Esophagus squamous epithelium (tissue), 5 donors: ENCODE measurements around the gene RNF208. TPM values are rescaled to one million over a fixed set of nuclear protein-coding genes. Genes with fewer than 3 reads are reported as not detected.

ENCODE experiments used
- DNase-seq: peaks from one replicate; lab custom pipeline; 2025; lab: John Stamatoyannopoulos, UW
- H3K27ac ChIP-seq, 4 donors: fragments of 200-600 bp; sonication (generic); one replicate each; pipeline ENCODE4 v1.5.1; 2016 to 2019; ENCODE audit warnings: mild to moderate bottlenecking in 1 of 4
- H3K27me3 ChIP-seq, 4 donors: fragments of 200-600 bp; sonication (generic); 1 replicate in 3 of 4; 2 replicates in 1 of 4; pipeline versions ENCODE4 v1.5.1 to v1.6.0; 2017 to 2021; ENCODE audit warnings: antibody characterized with exemption in 1 of 4
- H3K36me3 ChIP-seq, 3 donors: fragments of 200-600 bp; sonication (generic); one replicate each; pipeline ENCODE4 v1.5.1; 2016 to 2019
- H3K4me1 ChIP-seq, 3 donors: fragments of 200-600 bp; sonication (generic); one replicate each; pipeline ENCODE4 v1.5.1; 2017 to 2019
- H3K4me3 ChIP-seq, 4 donors: fragments of 200-600 bp; sonication (generic); 1 replicate in 3 of 4; 2 replicates in 1 of 4; pipeline ENCODE4 v1.5.1; 2016 to 2019; ENCODE audit warnings: mild to moderate bottlenecking in 2 of 4, moderate library complexity in 1 of 4
- H3K9me3 ChIP-seq, 3 donors: fragments of 200-600 bp; sonication (generic); one replicate each; pipeline ENCODE4 v1.5.1; 2016 to 2019
- CTCF ChIP-seq, 6 experiments: fragments of 450-650 bp in 4 of 6; fragments of 200-600 bp in 2 of 6; sonication (generic) in 2 of 6; IDR thresholded peaks; one replicate each; pipeline ENCODE4 v1.5.1; 2016 to 2019; ENCODE audit warnings: antibody characterized with exemption in 6 of 6, mild to moderate bottlenecking in 4 of 6, moderate library complexity in 4 of 6
- POLR2A ChIP-seq, 4 donors: fragments of 450-650 bp; IDR thresholded peaks; one replicate each; pipeline ENCODE4 v1.6.1; 2017; ENCODE audit warnings: antibody characterized with exemption in 4 of 4, mild to moderate bottlenecking in 4 of 4, moderate library complexity in 3 of 4
- WGBS, 2 donors: methylation state at CpG; one replicate each; pipeline ENCODE4 v1.1.5; 2018; 5-methylcytosine and 5-hydroxymethylcytosine counted together
- intact Hi-C: fragments of 100-400 bp; cut with DNase I; formaldehyde crosslinking; loops from one replicate; pipeline ENCODE4 v1.15.0; 2022
- total RNA-seq, 4 donors: library from RNA; depleted of rRNA; stranded (reverse); fragments of >200 nt; gene quantifications; one replicate each; pipeline ENCODE4 v1.1.0, GENCODE V29; 2016
- donor health status: DM: yes; HTN: yes; CAD: no.

RNF208 gene
- total RNA-seq, 4 donors from 2014 or later = 2.3 to 3.2 (median 2.5) TPM

- intact Hi-C loops = no loop called here
- peak overlapping the region in 3 of 4 donors; percentile 72 to 82 (median 72) for H3K4me3 ChIP-seq
- H3K36me3 ChIP-seq = peaks cover 0 to 4% (median 0%) of the 10 kb centered on the region in 3 donors
- TF ChIP-seq POLR2A (IDR thresholded peaks at IDR 0.05) (no peak), CTCF (IDR thresholded peaks at IDR 0.05) (no peak)
- no peak for DNase-seq
- H3K4me1 ChIP-seq = peaks cover 67 to 91% (median 69%) of the 10 kb centered on the region in 3 donors
- peak overlapping the region in 2 of 4 donors; percentile 70 to 94 for H3K27ac ChIP-seq
- H3K27me3 ChIP-seq = no peaks in the 10 kb centered on the region
- WGBS, 2 donors = 46% methylated on average over 3 of the region's 19 CpGs; no CpG with 5 or more reads in 1 of the 2 donors
- no peaks in the 10 kb centered on the region for H3K9me3 ChIP-seq
Observed at GRCh38 chr9:137198051-137198901, 23.8 kb downstream of the RNF208 start.

GRCh38 chr9:137195525-137196220 lies 26.4 kb downstream of the RNF208 start:
- Histone ChIP-seq H3K36me3 (peaks cover 3 to 30% (median 8%) of the 10 kb centered on the region in 3 donors), H3K4me1 (peaks cover 56 to 83% (median 58%) of the 10 kb centered on the region in 3 donors), H3K27ac (peak overlapping the region; percentile 58 to 87 (median 80)), H3K9me3 (no peaks in the 10 kb centered on the region), H3K4me3 (peak overlapping the region; percentile 6 to 44 (median 27)), H3K27me3 (no peaks in the 10 kb centered on the region)
- intact Hi-C loops = no loop called here
- no peak for TF ChIP-seq POLR2A (IDR thresholded peaks at IDR 0.05)
- no peak for TF ChIP-seq CTCF (IDR thresholded peaks at IDR 0.05)
- no peak for DNase-seq
- 48% methylated on average over 14 to 15 of the region's 21 CpGs for WGBS, 2 donors

- no peaks in the 10 kb centered on the region for H3K27me3 ChIP-seq
- peak overlapping the region; percentile 58 to 87 (median 80) for H3K27ac ChIP-seq
- intact Hi-C loops = no loop called here
- peaks cover 11 to 38% (median 14%) of the 10 kb centered on the region in 3 donors for H3K36me3 ChIP-seq
- TF ChIP-seq POLR2A (IDR thresholded peaks at IDR 0.05) = no peak
- TF ChIP-seq CTCF (IDR thresholded peaks at IDR 0.05) = no peak
- WGBS, 2 donors = 14 to 70% methylated on average over 1 to 4 of the region's 10 CpGs
- no peaks in the 10 kb centered on the region for H3K9me3 ChIP-seq
- peak overlapping the region; percentile 6 to 44 (median 27) for H3K4me3 ChIP-seq
- peaks cover 64 to 90% (median 65%) of the 10 kb centered on the region in 3 donors for H3K4me1 ChIP-seq
- DNase-seq = no peak
Observed at GRCh38 chr9:137194909-137195308, 27.1 kb downstream of the RNF208 start.

- intact Hi-C loops = no loop called here
- no CpG with 5 or more reads among the region's 16 CpGs for WGBS, 2 donors
- no peaks in the 10 kb centered on the region for H3K27me3 ChIP-seq
- no peak for DNase-seq
- H3K27ac ChIP-seq = peak overlapping the region in 3 of 4 donors; percentile 74 to 87 (median 86)
- TF ChIP-seq POLR2A (IDR thresholded peaks at IDR 0.05) (no peak), CTCF (IDR thresholded peaks at IDR 0.05) (no peak)
- peaks cover 12 to 41% (median 15%) of the 10 kb centered on the region in 3 donors for H3K36me3 ChIP-seq
- peak overlapping the region; percentile 6 to 44 (median 27) for H3K4me3 ChIP-seq
- no peaks in the 10 kb centered on the region for H3K9me3 ChIP-seq
- H3K4me1 ChIP-seq = peaks cover 64 to 90% (median 66%) of the 10 kb centered on the region in 3 donors
Observed at GRCh38 chr9:137194388-137194787, 27.7 kb downstream of the RNF208 start.
